Effector CD8-positive, alpha-beta T cell (primary cell): ENCODE data around the gene ADGRG6.

Experiments
- DNase-seq: peaks from one replicate; lab custom pipeline; 2025; lab: John Stamatoyannopoulos, UW

The ADGRG6 gene

GRCh38 chr6:142485256-142485655, 183.4 kb downstream of the ADGRG6 start:
- DNase-seq = no peak

GRCh38 chr6:142489722-142490610, 188.2 kb downstream of the ADGRG6 start:
- no peak for DNase-seq
